DMS 273 treated with DMSO at 0.1 percent for 48 hours (cell line): Measurements from ENCODE around the gene ENPP1.
"Not testable (repeated sequence)": the region's sequence is repeated elsewhere in the genome, so short reads cannot be mapped to it uniquely, and the experiment has no call there.

Experiments used
- DNase-seq: peaks from one replicate; lab custom pipeline; 2025; lab: John Stamatoyannopoulos, UW

ENPP1 gene

DNA sequence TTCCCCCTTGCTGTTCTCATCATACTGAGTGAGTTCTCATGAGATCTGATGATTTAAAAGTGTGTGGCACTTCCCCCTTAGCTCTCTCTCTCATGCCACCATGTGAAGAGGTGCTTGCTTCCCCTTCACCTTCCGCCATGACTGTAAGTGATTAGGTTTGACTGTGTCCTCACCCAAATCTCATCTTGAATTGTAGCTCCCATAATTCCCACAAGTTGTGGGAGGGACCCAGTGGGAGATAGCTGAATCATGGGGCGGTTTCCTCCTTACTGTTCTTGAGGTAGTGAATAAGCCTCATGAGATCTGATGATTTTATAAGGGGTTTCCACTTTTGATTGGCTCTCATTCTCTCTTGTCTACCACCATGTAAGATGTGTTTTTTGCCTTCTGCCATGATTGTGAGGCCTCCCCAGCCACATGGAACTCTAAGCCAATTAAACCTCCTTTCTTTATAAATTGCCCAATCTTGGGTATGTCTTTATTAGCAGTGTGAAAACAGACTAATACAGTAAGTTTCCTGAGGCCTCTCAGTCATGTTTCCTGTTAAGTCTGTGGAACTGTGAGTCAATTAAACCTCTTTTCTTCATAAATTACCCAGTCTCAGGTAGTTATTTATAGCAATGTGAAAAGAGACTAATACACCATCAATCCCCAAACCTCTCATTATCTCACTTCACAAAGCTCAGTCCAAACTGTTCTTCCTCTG is 108.4 kb downstream of the ENPP1 start:
- DNase-seq: not testable (repeated sequence)

DNA sequence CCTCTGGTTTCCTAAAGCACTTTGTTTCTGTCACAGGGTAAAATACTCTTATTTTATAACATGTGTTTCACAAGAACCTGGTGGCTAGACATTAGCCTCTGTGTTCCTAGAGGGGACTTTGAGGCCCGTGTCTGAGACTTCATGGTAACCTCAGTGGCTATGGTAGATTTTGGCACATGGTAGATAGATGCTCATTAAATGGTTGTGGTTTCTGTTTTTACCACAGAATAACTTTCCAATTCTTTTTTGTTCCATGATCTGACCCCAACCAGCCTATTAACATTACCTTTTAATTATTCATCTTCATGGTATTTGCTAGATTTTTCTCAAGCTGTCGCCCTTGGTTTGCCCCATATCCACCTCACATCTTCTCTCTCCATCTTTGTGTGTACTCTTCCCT is 109.0 kb downstream of the ENPP1 start:
- no peak for DNase-seq

DNA sequence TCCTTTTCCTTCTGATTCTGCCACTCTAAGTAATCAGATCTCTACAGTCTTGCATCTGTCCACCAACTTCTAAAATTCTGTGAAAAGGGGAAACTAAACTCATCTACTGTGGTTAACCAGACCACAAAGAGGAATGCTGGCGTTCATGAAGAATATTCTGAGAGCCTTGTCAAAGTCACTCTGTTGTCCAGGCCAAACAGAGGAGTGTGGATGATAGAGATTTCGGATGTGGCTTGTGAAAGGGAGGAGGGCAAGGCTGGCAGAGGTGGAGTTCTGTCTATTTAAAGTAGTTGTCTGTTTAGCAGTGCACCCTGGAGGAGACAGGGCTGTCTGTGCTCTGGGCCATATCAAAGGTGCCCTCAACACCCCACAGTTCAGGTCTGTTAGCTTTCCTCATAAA is 109.5 kb downstream of the ENPP1 start:
- DNase-seq: no peak

DNA sequence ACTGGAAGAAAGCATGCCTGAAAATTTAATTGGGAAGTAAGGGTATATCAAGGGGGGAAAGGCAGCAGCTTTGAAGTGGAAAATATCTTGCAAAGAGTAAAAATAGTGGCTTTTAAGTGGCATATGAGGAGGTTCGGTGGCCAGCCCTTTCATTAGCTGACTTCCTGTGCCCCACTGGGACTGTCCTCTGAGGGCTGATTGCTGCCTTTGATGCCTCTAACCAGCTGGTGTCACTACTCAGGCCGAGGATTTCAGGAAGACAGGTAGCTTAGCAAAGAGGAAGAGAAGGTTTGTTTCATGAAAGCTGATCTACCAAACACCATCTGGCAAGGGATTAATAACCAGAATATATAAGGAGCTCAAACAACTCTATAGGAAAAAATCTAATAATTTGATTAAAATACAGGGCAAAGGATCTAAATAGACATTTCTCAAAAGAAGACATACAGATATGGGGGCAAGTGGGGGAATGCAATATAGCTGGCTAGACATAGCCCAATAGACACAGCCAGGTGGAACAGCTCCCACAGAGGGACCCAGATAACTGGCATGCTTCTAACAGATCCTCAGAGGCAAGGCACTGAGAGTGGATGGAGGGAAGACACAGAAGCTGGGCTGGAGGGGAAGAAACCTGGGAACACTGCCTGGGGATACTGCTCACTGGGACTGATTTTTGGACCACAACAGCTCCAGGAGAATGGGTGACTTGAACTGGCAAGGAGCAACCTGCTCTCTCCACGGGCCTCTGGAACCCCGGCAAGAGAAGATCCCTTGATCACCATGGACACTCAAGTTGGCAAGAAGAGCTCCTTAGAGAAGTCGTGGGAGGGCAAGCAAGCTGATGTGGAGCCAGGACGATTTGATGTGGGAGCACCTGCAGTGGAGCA is 110.2 kb downstream of the ENPP1 start:
- DNase-seq: no peak

DNA sequence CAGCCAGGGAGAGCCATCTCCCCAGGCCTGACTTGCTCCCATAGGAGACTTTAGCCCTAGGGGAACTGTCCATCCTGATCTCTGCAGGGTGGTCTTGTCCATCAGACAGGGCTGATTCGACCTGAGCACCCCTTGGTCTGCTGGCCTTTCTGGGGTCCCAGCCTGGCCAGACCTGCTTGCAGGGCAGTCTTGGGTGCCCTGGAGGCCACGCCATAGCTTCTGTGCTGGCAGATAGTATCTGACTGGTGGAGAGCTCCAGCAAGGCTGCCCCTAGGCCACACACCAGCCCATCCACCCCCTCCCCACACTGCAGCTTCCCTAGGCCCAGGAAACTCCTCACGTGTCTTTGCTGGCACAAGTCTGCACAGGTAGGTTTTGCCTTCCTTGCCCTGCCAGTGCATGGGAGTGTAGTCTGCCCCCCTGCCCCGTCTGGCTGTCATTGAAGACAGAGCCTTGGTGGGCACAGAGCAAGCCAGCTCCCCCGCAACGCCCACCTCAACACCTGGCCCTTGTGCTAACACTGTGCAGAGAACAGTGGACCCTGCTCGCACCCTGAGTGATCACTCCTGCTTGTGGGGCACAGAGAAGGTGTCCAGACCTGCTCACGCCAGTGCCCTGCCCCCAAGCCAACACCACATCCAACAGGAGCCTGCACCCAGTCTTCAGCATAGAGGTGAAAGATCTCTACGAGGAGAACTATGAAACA is 111.0 kb downstream of the ENPP1 start:
- no peak for DNase-seq

DNA sequence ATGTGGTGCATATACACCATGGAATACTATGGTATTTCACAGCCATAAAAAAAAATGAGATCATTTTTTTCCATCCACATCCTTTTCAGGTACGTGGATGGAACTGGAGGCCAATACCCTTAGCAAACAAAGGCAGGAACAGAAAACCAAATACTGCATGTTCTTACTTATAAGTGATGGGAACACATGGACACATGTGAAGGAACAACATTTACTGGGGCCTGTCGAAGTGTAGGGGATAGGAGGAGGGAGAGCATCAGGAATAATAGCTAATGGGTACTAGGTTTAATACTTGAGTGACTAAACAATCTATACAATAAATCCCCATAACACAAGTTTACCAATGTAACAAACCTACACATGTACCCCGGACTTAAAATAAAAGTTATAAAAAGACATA is 112.8 kb downstream of the ENPP1 start:
- no peak for DNase-seq

DNA sequence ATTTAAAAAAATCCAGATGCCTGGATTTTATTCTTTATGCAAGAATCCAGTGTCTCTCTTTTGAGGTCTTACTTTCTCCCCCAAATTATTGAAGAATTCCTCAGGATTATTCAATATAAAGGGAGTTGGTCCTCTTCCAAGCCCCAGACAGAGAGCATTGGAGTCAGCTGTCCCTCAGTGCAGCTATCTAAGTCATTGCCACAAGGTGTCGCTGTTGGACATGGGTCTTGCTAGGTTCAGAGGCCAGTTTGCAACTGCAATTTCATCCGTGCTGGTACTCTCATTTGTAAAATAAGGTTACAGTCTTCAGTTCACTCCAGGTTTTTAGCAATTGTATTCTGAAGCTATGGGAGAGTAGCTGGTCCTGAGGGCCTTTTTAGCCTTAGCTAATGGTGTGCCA is 115.5 kb downstream of the ENPP1 start:
- no peak for DNase-seq

DNA sequence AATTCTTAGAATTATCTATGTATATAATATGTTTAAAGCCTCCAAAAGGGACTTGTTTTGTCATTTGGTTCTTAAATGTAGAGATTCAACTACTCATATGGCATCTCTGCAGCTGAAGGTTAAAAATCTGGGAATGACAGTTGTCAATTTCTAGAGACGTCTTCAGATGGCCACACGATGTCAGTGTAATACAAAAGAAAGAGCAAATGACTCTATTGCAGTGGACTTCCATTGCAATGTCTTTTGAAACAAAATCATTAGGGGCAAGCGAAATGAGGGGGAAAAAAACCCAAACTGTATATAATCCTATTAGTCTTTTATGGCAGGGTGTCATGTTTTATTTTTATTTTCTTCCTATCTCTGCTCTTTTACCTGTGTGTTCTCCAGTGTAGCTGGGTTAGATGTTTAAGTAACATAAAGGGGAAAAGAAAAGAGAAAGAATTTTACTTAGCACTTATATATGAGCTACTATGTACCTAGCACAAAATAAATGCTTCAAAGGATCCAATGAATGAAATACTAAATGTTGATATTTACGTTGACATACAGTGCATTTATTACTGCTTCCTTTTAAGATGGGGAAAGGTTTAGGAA is 117.2 kb downstream of the ENPP1 start:
- DNase-seq: peak; percentile 16

DNA sequence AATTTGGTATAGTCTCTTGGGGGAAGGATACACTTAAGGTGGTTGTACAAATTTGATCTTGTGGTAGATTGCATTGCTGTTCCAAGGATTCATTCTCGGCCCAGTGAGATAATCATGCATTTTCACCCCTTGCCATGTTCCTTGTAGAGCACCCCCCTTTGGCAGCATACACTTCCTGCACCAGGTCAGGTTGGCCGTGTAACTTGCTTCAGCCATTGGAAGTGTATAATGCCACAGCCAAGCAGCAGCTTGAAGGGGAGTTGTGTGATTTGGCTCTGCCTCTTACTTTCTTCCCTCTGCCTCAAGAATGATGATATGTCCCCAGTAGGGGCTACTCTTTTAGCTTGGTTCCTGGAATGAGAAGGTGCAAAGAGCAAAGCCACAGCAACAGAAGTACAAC is 121.4 kb downstream of the ENPP1 start:
- no peak for DNase-seq

DNA sequence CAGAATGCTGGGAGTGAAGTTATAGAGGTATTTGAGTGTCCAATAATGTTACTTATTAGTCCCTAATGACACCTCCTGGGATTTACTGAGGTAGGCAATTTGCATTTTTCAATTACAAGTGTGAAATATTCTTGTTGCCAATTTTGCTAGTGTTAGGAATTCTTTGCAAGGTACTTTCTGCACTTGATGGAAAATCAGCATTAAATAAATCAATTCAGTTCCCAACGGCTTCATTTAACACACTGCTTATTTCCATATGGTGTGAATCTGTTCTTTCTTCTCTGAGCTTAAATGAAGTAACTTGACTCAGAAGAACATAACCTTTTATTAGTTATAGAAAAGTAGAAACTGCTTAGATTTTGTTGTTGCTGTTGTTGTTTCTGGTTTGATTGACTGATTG is 122.2 kb downstream of the ENPP1 start:
- no peak for DNase-seq

DNA sequence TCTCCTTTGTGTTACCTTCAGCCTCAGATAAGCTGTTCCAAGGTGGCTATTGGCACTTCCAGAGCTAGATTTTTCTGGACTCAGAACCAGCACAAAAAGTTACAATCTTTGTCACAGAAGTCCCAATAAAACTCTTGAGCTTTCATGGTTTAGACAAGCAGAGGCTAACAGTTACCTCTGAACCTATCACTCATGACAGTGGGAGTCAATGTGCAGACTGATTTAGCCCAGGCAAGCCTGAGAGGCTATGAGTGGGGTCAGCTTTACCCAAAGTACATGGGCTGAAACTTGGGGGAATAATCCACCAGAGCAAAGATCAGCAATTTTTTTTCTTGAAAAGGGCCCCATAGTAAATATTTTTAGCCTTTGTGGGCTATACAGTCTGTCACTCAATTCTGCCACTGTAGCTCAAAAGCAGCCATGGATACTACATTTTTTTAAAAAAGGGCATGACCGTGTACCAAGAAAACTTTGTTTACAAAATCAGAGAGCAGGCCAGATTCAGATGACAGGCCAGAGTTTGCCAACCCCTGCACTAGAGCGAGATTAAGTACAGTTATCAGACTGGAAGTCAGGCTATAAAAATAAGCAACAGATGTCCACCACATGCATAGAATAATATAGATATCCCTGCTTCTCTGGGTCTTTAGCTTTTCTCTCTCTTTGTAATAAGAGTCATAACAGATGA is 123.4 kb downstream of the ENPP1 start:
- DNase-seq: peak; percentile 62

DNA sequence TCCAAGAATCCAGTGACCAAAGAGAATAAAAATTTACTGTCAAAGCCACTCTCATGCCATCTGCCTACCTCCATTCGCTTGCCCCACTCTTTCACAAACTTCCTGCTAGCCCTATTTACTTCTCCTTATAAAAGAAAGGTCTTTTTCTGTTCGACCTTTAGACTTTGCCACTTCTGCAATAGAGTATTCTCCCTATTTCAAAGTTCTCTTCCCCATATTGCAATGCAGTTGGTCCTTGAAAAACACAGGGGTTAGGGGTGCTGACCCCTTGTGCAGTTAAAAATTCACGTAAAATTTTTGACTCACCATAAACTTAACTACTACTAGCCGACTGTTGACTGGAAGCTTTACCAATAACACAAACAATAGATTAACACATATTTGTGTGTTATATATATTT is 128.3 kb downstream of the ENPP1 start:
- no peak for DNase-seq

DNA sequence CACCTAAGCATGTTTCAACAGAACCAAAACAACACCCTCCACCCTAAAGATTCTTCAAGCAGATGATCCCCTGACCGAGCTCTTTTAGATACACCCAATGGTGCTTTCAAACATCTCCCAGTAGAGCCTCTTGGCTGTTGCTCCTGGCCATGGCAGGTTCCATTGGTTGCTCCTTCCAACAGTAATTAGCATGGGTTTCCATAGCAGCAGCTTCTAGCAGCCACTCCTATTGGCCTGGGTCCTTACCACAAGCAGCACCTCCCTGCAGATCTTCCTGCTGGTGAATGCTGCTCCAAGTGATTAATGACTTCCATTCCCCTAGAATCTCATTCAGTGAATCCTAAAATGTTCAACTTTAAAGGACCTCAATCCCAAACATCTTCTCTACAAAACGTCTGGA is 129.4 kb downstream of the ENPP1 start:
- no peak for DNase-seq

DNA sequence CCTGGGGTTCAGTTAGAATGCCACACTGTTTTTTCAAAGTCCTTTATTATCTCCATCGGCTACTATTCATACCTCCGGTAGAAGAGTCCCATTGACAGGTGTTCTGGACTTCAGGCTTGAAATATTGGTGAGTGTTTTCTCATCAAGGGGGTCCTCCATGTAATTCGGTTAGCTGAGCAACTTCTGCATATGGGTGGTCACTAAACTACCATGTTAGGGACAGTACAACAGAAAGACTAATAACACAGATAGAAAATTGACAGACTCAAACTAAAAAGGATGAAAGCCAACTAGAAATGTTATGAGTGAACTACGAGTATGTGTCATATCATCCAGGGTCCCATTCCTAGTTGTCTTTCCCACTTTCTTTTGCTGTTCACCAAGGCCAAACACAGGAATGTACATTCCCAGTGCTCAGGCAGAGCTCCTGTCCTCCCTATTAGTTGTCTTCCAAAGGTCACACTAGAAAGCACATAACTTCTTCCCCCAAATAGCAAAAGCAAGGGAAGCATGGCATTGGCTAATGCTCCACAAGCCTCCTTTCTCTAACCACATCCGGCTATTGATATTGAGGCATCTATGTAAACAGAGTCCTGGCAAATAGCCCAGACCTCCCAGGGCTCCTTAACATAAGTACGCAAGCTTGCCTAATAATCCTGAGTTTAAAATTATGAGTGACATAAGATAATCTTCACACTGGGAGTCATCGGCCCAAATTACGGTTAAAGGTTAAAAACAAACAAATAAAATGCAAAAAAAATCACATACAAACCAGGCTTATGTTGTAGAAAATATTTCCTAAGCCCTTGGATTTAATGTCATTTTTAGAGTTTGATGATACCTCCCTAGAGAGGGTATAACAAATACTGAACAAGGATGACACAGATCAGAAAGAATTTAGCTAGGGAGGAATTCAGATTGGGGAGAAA is 130.1 kb downstream of the ENPP1 start:
- DNase-seq: no peak
